Measurements from ENCODE around the gene GIT1.

Gene GIT1

GRCh38 chr17:29589524-29590410 lies at the start of gene GIT1:
Gene GIT1 (minus strand): TSS chr17:29589648. CDS start chr17:29589378, 270 bp downstream.
- DNase-seq: peak; percentile 87

- DNase-seq: no peak
These were observed 44.4 kb upstream of the GIT1 start for GRCh38 chr17:29633886-29634285.

GRCh38 chr17:29630630-29631193 lies 41.3 kb upstream of the GIT1 start:
- no peak for DNase-seq

- no peak for DNase-seq
These were observed 40.4 kb upstream of the GIT1 start for GRCh38 chr17:29629839-29630238.

- no peak for DNase-seq
These were observed 39.2 kb upstream of the GIT1 start for GRCh38 chr17:29628644-29629043.

GRCh38 chr17:29627951-29628350 lies 38.5 kb upstream of the GIT1 start:
- DNase-seq: no peak

- DNase-seq: no peak
These were observed 35.7 kb upstream of the GIT1 start for GRCh38 chr17:29625037-29625750.

GRCh38 chr17:29624586-29624985 lies 35.1 kb upstream of the GIT1 start:
- DNase-seq: no peak

GRCh38 chr17:29623283-29623647 lies 33.8 kb upstream of the GIT1 start:
- DNase-seq: no peak

- DNase-seq: peak; percentile 72
These were observed 33.2 kb upstream of the GIT1 start, which contains the start of gene CORO6 for GRCh38 chr17:29622337-29623282. Gene CORO6 (minus strand): TSS chr17:29622912. CDS start chr17:29621421, 1,491 bp downstream.

- no peak for DNase-seq
These were observed 32.3 kb upstream of the GIT1 start for GRCh38 chr17:29621751-29622194.

GRCh38 chr17:29620779-29621500 lies 31.5 kb upstream of the GIT1 start:
- DNase-seq: no peak

- no peak for DNase-seq
These were observed 30.8 kb upstream of the GIT1 start for GRCh38 chr17:29620271-29620670.

- DNase-seq: no peak
These were observed 29.8 kb upstream of the GIT1 start for GRCh38 chr17:29619251-29619650.

- DNase-seq: no peak
These were observed 29.0 kb upstream of the GIT1 start for GRCh38 chr17:29618272-29619065.

- peak; percentile 90 for DNase-seq
These were observed 28.2 kb upstream of the GIT1 start for GRCh38 chr17:29617481-29618271.

GRCh38 chr17:29617125-29617480 lies 27.7 kb upstream of the GIT1 start:
- peak; percentile 94 for DNase-seq

- no peak for DNase-seq
These were observed 27.0 kb upstream of the GIT1 start for GRCh38 chr17:29616300-29617048.
